ENCODE measurements around the gene WDR20. TPM values are rescaled to one million over a fixed set of nuclear protein-coding genes. Genes with fewer than 3 reads are reported as not detected.
"Not testable (repeated sequence)": the region's sequence is repeated elsewhere in the genome, so short reads cannot be mapped to it uniquely, and the experiment has no call there.

Gene WDR20
- total RNA-seq, 2 experiments from 2014 or later: 24.8 to 30.9 TPM

DNA sequence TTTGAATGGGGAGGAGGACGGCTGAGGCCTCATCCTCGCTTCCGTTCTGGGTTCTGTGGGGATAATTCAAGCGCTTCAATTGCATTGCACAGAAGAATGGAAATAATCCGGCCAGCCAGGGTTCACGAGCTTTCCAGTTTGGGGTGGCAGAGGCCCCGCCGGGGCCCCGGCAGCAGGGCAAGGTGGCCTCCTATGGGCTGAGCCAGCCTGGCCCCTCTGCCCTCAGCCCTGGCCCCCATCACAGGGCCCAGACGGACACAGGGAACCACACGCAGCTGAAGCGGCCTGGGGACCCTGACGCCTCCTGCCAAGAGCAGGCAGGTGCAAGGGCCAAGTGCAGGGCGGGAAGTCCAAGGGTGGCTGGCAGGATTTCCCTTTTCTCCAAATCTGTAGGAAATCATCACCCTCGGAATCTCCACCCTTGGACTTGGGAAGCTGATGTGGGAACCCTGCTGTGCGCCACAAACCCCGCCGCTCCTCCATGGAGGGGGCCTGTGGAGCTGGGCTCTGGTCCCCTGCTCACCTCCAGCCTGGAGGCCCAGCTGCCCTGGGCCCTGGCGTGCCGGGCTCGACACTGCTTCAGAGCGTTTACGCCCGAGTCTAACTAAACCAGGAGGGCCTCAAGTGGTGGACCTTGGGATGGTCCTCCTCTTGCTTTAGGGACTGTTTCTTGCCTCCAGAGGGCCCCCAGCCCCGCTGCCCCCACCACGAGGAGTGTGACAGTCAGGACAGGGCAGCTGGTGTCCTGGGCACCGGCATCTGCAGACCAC lies 86.8 kb downstream of the WDR20 start:
- CTCF ChIA-PET: no interaction called here
- POLR2A ChIA-PET: no interaction called here

DNA sequence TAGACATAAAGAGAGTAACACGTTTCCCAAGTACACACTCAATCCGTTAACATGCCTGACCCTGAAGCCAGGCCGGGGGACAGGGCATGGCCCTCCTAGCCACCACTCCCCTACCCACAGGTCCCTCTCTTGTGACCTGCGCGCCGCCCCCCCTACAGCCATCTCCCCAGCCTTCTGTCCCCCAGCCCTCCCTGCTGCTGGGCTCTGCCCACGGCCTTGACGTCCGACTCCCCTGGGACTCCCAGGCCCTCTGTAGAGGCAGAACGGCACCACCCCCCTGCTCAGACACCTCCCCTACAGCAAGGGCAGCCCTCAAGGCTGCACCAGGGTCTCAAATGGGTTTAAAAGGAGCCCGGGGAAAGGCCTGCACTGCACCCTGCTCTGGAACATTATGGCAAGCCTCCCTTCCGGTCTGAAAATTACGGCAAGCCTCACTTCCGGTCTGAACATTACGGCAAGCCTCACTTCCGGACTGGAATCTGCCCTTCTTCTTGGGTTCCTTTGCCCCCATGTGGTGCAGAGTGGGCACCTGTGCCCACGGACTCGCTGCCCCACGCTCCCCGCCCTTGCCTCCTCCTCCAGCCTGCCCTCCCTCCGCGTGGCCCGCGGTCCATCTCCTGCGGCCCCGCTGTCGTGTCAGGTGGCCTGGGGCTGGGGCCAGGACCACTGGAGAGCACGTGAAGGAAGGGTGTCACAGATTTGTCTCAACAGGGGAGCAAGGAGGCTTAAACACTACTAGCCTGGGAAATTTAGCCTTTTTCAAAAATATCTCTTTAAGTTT lies 87.7 kb downstream of the WDR20 start:
- ChIA-PET CTCF (no interaction called here), POLR2A (no interaction called here)

DNA sequence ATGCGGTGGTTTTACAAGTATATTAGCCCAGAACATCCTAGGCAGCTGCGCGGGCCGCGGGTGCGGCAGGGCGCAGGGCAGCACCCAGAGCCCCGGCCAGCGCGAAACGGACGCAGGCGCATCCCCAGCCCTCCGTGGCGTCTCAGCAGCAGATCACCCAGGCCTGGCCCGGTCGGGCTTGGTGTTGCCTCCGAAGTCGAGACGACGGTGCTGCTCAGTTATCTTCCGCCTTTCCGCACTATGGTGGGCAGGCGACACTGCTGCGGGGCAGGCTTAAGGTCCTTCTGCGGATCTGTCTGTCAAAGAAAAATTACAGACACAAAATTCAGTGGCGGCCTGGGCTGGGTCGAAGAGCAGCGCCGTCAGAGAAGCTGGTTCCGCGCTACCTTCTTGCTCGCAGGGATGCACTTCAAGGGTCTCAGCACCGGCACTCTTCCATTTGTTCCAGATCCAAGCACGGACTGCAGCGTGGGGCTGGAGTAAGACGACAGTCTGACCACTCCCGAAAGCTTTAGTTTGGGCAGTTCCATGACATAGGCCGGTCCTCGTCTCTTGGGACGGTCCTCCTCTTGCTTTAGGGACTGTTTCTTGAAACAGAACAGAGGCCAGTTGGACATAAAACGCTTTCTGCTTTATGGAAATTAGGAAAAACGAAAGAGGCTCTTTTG lies 89.5 kb downstream of the WDR20 start:
- POLR2A ChIA-PET: interaction anchor here (0.5 kb wide), 1 partner anchor 169 kb away, joined by 3 read pairs; no protein-coding TSS in a partner anchor
- CTCF ChIA-PET: interaction anchor here (1.1 kb wide), 1 partner anchor 86 kb away, joined by 4 read pairs; no protein-coding TSS in a partner anchor

DNA sequence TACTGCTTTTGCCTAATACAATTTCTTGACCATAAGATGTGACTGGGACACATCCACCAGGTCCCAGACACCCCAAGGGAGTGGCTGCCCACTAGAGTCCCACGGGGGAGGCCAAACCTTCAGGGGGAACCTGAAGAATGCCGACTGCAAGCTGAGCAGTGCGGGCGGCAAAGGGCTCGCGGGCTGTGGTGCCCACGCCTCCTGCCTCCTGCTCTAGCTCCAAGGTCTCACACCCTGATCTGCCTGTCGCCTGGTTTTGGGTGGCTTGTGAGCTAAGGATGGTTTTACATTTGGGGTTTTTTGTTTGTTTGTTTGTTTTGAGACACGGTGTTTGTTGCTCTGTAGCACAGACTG lies 90.0 kb downstream of the WDR20 start:
- ChIA-PET POLR2A (no interaction called here), CTCF (interaction anchor here (1.1 kb wide), 1 partner anchor 86 kb away, joined by 4 read pairs; no protein-coding TSS in a partner anchor)

DNA sequence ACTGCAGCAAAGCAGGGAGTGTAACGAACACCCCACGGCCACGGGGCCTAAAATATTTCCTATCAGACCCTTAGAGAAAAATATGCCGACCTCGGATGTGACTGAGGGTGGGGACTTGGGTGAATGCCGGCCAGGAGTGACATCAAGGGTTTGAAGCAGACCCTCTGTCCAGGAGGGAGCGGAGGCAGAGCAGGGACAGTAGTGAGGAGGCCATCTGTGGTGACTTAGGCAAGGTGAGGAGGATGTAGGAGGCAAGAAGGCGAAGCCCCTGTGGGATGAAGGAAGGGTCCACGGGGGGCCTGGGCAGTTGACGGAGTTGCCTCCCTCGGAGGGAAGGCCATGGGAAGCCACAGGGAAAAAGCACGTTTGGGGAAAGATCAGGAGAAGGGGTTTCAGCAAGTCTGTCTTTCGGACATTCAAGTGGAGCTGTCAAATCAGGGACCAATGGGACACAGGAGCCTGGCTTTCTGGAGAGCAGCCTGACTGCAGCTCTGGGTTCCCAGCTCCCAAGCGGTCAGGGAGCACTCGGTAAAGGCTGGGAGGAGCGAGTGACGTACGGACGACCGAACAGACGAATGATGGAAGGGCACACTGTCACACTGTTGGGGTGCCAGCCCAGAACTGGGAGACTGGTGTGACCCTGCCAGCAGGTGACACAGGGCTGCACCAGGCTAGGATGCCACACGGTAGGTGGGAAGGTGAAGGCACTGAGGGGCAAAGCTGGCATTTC lies 90.9 kb downstream of the WDR20 start:
- ChIA-PET POLR2A (no interaction called here), CTCF (interaction anchor here (1.1 to 1.4 kb wide), 2 partner anchors 85 to 208 kb away, joined by 3 to 4 read pairs; no protein-coding TSS in a partner anchor)

DNA sequence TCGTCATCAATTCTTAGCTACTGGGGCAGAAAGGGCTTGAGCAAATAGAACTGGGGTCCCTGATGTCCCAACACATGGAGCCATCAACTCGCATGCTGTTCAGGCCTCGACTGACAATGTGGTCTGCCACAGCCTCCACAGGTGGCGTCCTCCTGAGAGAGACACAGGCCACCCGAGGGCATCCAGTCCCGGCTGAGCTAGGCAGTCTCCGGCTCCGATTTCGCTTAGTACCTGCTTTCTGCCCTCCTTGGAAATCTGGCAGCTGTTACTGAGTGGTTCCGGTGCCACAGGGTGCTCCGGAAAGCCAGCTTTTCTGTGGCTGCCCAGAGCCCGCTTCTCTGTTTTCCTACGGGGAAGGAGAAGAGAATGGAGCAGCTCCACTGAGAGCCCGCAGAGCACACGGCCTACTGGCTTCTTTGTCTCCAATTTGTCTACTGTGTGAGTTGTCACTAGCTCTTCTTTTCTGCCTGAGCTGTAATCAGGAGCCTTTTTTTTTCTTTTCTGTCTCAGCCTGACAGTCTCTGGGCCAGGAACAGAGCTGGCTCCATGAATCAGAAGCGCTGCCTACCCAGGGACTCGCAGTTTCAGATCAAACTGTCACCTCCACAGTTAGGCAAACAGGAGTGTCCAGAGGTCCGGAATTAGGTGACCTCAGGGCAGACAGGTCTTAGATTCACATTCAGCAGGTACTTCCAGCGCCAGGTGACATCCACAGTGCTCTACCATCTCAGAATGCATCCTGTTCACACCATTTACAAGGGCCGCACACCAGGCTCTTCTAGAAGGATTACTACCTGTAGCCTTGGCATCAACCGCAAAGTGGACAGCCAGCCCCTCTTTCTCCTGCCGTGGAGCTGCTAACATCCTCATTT lies 92.0 kb downstream of the WDR20 start:
- ChIA-PET CTCF (interaction anchor here (0.7 to 1.4 kb wide), 3 partner anchors 66 to 207 kb away, joined by 3 to 5 read pairs (median 3); no protein-coding TSS in a partner anchor), POLR2A (no interaction called here)

DNA sequence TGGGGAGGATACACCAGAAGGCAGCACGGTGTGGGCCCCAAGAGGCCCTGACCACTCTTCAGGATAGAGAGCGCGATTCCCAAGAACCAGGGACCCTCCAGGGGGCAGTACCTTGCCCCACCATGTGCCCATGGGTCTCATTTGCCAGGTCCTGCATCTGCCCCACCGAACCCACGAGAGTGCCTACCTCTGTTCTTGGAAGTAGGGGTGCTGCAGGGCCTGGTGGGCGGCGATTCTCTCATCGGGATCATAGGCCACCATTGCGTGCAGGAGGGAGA lies 92.6 kb downstream of the WDR20 start:
- POLR2A ChIA-PET: no interaction called here
- CTCF ChIA-PET: interaction anchor here (1.4 kb wide), 2 partner anchors 82 to 206 kb away, joined by 3 to 5 read pairs; no protein-coding TSS in a partner anchor

DNA sequence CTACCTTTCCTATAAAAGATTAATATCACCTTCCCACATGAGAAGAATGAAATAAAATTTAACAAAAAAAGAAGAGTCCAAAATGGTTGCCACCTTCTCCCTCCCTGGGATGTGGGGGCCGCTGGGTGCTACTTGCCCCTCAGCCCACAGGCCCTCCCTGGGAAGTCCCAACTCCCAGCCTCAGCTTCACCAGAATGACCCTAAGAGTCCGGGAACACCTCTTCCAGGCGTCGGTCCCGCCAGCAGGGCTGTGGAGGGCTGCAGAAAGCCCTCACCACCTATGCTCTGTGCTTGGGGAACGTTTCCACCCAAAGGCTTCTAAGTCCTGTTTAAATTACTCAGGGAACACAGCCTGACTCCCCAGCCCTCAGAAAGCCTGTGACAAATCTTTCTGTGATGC lies 93.4 kb downstream of the WDR20 start:
- ChIA-PET POLR2A (interaction anchor here (0.5 kb wide), 1 partner anchor 97 kb away, joined by 4 read pairs; no protein-coding TSS in a partner anchor), CTCF (interaction anchor here (0.7 to 1.4 kb wide), 2 partner anchors 81 to 161 kb away, joined by 3 to 5 read pairs; no protein-coding TSS in a partner anchor)

DNA sequence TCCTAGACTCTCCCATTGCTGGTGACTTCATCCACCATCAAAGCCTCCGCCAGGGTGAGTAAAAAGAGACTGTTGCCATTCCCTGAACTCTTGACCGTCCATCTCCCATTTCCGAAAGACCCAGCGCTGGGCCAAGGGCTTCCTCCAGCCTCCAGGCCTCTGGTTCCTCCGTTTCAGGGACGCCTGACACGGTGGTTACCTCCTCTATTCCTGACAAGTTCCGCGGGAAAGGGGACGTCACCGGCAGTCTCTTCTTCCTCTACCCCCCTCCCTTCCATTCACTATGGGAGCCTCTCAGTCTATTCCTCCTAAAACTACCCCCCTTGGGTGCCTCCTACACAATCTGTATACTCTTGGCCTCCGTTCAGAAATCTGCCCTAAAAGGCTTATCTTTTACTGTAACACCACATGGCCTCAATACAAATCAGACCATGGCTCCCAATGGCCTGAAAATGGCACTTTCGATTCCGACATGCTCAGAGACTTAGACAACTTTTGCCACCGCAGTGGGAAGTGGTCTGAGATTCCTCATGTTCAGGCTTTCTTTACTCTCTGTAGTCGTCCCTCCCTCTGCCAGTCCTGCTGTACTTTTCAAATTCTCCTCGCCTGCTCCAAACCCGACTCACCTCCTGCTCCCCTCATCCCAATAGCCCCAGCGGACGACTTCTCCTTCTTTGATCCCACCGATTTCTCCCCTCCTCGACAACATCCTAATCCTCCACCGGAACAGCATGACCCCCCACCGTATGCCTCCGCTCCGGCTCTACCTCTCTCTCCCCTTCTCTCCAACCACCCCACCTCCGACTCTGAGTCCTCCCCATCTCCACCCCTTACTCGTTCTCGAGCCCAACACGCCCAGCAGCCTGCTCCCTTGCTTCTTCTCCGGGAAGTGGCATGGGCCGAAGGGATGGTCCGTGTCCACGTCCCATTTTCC lies 94.9 kb downstream of the WDR20 start:
- POLR2A ChIA-PET: no interaction called here

DNA sequence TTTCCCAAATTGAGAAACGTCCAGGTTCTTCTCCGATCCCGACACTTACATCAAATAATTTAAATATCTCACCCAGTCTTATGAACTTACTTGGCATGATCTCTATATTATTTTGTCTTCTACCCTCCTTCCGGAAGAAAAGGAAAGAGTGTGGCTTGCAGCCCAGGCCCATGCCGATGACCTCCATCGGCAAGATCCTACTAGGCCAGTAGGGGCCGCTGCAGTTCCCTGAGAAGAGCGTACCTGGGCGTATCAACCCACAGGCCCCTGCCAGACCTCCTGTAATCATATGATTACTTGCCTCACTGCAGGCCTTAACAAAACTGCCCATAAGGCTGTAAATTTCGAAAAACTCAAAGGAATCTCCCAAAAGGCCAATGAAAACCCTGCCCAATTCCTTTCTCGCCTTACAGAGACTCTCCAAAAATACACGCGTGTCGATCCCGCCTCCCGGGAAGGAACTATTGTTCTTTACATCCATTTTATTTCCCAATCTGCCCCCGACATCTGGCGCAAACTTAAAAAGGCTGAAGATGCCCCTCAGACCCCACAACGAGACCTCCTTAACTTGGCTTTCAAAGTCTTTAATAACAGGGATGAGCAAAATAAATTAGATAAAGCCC lies 95.7 kb downstream of the WDR20 start:
- POLR2A ChIA-PET: no interaction called here
- CTCF ChIA-PET: no interaction called here

More for the DNA sequence above, 94.9 kb downstream of the WDR20 start:
- CTCF ChIA-PET: no interaction called here

DNA sequence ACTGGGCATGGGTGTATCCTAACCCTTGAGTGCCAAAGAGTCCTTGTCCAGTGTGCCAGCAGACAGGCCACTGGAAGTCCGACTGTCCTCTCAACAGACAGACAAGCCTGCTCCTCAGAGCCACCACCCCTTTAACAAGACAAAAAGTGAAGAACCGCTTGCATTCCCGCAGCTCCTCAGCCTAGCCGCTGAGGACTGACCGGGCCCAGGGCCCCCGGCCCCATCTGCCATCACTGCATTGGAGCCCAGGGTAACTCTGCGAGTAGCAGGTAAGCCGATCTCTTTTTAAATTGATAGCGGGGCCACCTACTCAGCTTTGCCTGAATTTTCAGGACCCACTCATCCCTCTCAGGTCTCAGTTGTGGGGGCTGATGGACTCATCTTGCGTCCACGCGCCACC lies 96.3 kb downstream of the WDR20 start:
- CTCF ChIA-PET: interaction anchor here (1.4 to 1.9 kb wide), 2 partner anchors 15 to 78 kb away, joined by 5 to 9 read pairs; no protein-coding TSS in a partner anchor
- POLR2A ChIA-PET: no interaction called here

DNA sequence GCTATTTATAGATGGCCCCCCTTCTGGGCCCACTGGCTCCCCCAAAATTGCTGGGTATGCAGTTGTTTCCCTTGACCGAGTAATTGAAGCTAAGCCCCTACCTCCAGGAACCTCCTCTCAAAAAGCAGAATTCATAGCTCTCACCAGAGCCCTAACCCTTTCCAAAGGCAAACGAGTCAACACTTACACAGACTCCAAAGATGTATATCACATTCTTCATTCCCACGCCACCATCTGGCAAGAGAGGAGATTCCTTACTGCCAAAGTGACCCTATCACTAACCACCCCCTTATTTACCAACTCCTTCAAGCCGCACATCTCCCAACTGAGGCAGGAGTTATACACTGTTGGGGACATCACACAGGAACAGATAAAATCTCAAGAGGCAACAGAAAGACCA lies 98.4 kb downstream of the WDR20 start:
- POLR2A ChIA-PET: no interaction called here
- CTCF ChIA-PET: interaction anchor here (0.8 to 1.9 kb wide), 3 partner anchors 71 to 78 kb away, joined by 3 to 9 read pairs (median 5); no protein-coding TSS in a partner anchor

DNA sequence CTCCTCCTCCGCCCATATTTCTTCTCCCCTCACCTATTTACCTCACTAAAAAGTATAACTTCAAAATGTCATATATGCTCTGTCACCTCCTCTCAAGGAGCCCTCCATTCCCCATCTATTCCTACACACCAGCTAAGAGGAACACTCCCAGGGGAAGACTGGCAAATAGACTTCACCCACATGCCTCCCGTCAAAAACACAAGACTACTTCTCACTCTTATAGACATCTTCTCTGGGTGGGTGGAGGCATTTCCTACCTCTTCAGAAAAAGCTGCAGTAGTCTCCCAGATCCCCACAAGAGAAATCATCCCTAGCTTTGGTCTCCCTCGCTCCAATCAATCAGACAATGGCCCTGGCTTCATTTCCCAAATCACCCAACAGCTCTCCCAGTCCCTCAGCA lies 99.1 kb downstream of the WDR20 start:
- ChIA-PET POLR2A (no interaction called here), CTCF (no interaction called here)

DNA sequence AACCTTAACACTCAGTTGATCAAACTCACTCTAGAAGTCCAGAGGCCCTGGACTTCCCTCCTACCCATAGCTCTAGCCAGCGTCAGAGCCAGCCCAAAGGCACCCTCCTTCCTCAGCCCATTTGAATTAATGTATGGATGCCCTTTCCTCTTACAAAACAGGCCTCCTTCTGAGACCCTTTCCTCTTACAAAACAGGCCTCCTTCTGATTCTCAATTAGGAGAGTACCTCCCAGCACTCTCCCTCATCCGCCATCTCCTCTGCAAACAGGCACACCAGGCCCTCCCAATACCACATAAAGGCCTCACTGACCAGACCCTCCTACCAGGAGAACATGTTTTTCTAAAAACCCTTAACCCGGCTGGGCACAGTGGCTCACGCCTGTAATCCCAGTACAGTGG lies 99.5 kb downstream of the WDR20 start:
- ChIA-PET CTCF (no interaction called here), POLR2A (no interaction called here)

DNA sequence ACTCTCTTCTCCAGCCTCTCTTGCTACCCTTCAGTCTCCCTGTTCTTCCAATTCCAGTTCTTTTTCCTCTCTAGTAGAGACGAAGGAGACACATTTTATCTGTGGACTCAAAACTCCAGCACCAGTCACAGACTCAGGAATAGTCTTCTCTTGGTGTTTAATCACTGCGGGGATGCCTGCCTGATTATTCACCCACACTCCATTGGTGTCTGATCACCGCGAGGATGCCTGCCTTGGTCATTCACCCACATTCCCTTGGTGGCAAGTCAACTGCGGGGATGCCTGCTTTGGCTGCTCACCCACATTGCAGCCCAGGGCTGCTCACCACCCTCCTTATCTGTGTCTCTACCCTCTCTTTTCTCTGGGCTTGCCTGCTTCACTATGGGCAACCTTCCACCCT lies 100.8 kb downstream of the WDR20 start:
- POLR2A ChIA-PET, CTCF ChIA-PET: not testable (repeated sequence)

DNA sequence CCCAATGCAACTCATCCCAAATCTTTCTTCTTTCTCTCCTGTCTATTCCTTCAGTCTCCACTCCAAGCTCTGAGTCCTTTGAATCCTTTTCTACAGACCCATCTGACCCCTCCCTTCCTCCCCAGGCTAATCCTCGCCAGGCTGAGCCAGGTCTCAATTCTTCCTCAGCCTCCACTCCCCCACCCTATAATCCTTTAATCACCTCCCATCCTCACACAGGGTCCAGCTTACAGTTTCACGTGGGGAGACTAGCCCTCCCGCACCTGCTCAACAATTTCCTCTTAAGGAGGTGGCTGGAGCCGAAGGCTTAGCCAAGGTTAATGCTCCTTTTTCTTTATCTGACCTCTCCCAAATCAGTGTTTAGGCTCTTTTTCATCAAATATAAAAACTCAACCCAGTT lies 101.5 kb downstream of the WDR20 start:
- ChIA-PET CTCF (no interaction called here), POLR2A (no interaction called here)

DNA sequence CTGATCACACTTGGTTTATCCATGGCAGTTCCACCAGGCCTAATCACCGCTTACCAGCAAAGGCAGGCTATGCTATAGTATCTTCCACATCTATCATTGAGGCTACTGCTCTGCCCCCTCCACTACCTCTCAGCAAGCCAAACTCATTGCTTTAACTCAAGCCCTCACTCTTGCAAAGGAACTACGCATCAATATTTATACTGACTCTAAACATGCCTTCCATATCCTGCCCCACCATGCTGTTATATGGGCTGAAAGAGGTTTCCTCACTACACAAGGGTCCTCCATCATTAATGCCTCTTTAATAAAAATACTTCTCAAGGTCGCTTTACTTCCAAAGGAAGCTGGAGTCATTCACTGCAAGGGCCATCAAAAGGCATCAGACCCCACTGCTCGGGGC lies 104.1 kb downstream of the WDR20 start:
- CTCF ChIA-PET, POLR2A ChIA-PET: not testable (repeated sequence)
